ENCODE results near the gene TOMM6.

GRCh38 chr6:41822021-41822420 lies 34.5 kb downstream of the TOMM6 start:
- TF ChIP-seq, protein P1, sequence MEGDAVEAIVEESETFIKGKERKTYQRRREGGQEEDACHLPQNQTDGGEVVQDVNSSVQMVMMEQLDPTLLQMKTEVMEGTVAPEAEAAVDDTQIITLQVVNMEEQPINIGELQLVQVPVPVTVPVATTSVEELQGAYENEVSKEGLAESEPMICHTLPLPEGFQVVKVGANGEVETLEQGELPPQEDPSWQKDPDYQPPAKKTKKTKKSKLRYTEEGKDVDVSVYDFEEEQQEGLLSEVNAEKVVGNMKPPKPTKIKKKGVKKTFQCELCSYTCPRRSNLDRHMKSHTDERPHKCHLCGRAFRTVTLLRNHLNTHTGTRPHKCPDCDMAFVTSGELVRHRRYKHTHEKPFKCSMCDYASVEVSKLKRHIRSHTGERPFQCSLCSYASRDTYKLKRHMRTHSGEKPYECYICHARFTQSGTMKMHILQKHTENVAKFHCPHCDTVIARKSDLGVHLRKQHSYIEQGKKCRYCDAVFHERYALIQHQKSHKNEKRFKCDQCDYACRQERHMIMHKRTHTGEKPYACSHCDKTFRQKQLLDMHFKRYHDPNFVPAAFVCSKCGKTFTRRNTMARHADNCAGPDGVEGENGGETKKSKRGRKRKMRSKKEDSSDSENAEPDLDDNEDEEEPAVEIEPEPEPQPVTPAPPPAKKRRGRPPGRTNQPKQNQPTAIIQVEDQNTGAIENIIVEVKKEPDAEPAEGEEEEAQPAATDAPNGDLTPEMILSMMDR (conservative IDR thresholded peaks at IDR 0.05; ENCODE audit: low read length): no peak
- TF ChIP-seq EZH2phosphoT487 (IDR thresholded peaks at IDR 0.05; ENCODE audit: borderline replicate concordance, low read depth, low read length): no peak

Data from OCI-LY7 (cell line).